Embryonic facial prominence (tissue), 1 donor: ENCODE measurements around the gene UNC5CL.

Experiments
- DNase-seq: peaks from one replicate; pipeline ENCODE4 v3.0.0-alpha.2; 2016; ENCODE audit errors: extremely low spot score

Gene UNC5CL

DNA sequence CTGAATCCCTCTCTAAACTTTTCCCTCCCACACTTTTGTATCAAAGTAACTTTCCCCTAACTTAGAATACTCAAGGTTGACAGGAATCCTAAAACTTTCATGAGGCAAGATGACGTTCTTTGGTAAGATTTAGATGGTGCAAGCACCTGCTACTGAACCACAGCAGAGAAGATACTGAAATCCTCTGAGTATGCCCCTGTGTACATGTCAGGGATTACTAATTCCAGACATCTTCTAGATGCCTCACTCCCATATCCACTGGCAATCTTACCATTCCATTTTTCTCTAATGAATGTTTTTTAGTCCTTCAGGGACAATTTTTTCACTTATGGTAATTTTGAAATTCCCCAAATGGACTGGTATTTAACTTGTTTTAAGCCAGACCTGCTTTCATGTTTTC, 23.0 kb upstream of the UNC5CL start:
- DNase-seq: no peak

DNA sequence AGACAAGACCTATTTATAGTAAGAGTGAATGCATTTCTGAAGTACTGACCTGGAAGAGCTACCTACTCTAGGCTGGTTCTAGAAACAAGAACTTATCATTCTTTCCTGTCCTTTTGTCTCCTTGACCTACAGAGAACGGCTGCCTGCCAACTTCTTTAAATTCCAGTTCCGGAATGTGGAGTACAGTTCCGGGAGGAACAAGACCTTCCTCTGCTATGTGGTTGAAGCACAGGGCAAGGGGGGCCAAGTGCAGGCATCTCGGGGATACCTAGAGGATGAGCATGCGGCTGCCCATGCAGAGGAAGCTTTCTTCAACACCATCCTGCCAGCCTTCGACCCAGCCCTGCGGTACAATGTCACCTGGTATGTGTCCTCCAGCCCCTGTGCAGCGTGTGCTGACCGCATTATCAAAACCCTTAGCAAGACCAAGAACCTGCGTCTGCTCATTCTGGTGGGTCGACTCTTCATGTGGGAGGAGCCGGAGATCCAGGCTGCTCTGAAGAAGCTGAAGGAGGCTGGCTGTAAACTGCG, 22.2 kb upstream of the UNC5CL start:
- no peak for DNase-seq

DNA sequence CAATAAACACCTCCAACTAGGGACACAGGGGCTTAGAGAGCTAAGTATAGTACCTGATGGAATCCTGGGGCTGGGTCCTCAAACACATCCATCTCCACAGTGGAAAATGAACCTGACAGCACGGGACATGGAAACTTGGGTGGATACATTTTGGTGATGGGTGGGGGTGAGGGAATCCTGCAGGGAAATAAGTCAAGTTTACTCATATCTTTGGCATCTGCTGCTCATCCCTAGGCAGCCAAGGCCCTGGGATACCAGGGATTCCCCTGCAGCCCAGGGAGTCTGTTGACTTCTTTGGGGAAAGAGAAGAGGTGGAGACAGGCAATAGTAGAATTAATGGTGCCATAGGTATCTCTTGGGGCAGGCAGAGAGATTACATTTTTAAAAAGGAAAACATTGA, 20.5 kb upstream of the UNC5CL start:
- DNase-seq: no peak

DNA sequence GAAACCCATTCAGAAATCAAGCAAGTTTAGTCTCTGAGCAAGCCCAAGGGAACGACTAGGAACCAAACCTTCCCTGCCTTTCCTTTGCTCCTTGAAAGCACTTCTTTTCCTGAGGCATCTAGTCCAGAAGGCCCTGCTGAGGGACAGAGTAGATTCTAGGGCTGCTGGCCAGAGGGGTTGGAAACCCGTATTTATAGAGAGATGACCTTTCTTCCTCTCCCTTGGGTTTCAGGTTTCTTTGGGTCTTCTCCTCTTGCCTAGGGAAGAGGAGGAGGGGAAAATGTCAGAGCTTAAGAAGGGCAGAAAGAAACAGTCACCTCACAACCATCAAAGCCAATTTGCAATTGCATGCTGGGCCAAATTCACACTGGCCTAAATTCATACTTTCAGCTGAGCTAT, 19.8 kb upstream of the UNC5CL start:
- DNase-seq: no peak

DNA sequence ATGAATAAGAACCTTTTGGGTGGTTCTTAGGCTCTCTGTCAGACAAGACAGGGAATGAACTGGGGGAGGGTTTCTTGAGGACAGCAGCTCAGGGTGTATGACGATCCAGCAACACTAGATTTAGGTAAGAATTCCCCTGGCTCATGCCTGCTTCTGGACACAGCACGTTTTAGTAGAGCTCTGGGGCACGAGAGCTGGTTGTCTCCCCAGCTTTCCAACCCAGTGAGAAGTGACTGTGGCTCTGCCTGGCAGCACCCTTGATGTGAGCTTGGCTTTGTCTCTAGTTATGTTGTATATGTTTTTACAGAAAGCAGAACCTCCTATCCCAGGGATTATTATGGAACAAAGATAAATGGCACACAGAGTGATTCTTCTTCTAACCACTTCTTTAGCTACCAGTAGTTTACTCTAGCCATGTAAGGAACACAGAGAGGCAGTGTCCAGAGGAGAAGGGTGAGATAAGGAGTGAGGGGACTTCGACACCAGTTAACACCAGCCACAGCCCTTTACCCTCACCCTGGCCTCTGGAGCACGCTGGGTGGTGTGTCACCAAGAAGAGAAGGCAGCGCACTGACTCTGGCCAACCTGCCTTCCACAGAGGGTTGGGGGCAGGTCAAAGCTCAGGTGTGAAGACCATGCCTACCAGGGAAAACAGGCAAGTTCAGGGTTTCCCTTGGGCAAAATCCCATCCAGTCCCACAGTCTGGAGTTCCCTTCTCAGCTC, 17.9 kb upstream of the UNC5CL start:
- DNase-seq: no peak

DNA sequence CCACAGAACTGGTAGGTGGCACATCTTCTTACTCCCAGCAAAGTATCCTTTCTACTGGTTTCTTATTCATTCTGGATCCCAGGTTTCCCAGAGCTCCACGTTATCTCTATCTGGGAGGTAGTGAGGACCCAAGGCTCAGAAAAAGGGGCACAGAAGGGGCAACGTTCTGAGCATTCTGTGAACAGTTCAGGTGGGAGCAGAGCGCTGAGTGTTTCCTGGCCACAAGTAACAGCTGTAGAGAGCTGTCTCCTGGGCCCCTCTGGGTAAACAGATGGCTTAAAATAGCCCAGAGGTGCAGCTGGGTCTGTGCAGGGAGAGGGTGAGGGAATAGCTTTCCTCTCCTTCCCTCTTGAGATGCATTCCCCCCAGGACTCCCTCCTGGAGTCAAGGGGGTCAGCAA, 16.1 kb upstream of the UNC5CL start:
- DNase-seq: no peak

DNA sequence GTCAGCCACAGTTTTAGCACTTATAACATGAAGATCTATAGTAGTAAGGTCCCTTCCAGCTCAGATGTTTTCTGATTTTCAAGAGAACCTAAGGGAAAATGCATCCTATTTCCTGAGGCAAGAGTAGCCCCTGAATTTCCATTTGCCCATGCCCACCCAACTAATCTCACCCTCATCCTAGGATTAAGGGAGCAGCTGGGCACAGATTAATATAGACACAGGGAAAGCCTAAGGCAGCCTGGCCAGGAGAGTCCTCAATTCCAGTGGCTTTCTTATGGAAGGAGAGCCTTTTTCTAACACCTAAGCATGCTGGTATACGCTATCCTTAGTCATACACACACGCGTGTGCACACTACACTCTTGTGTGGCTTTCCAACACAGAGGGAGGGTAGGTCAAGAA, 15.5 kb upstream of the UNC5CL start:
- no peak for DNase-seq

DNA sequence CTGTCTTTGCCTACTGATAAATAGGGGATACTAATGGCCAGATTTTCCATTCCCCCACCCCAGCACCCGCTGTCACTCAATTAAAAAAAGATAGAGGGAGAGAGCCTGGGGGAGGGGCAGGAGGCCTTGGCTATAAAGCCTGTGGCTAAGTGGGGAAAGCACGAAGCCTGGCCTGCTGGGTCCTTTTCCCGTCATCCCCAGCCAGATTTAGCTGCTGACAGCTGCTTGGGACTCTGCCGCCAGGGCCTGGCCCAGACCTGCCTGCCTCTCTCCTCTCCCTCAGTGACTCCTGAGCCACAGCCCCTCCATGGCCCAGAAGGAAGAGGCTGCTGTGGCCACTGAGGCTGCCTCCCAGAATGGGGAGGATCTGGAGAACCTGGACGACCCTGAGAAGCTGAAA, 14.0 kb upstream of the UNC5CL start, which contains the start of gene APOBEC2:
TSS of gene APOBEC2 (plus strand) at position 162 of the 400 bp plus-strand sequence. CDS start at position 308, 146 bp downstream.
- no peak for DNase-seq

DNA sequence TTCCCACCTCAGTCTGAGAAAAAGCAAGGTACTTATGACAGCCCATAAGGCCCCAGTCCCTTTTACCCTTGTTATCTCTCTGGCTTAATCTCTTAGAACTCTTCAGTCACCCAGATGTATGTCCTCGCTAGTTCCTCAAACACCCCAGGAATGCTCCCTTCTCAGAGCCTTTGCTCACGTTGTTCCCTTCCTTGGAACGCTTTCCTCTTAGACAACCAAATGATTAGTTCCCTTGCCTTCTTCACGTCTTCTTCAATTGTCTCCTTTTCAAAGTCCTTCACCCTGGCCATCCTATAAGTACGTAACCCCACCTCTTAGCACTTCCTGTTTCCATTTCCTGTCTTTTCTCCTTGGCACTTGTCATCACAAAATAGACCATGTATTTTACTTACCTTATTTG, 12.9 kb upstream of the UNC5CL start:
- no peak for DNase-seq

DNA sequence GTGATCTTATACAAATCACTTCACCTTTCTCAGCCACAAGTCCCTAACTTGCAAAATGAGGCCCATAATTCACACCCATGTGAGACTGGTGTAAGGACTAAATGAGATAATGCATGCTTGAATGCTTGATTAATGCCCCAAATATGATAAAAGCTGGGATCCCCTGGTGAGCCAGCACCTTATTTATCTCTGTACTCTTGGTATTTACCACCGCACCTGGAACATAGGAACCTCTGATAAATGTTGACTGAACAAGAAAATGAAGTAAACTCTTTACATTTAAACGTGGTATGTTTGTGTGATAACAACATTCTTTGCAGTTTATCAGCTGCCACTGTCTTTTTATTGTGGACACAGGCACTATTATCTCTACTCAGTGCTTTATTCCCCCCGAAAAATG, 11.5 kb upstream of the UNC5CL start:
- DNase-seq: no peak

DNA sequence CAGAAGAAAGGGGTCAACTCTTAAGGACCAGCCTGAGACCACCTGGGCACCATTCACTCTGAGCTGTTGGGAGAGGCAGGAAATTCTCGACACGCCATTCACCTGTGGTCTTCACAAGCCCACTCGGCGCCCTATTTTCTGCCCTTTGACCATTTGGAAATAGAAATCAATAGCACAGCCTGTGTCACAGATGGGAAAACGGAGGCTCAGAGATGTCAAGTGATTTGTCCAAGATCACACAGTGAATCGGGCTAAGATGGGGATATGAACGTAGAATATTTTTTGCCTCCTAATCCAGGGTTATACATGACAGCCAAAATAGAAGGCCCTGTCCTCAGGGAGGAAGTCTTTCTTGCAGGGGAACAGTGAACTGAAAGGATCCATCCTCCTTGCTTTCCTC, 10.9 kb upstream of the UNC5CL start:
- DNase-seq: no peak

DNA sequence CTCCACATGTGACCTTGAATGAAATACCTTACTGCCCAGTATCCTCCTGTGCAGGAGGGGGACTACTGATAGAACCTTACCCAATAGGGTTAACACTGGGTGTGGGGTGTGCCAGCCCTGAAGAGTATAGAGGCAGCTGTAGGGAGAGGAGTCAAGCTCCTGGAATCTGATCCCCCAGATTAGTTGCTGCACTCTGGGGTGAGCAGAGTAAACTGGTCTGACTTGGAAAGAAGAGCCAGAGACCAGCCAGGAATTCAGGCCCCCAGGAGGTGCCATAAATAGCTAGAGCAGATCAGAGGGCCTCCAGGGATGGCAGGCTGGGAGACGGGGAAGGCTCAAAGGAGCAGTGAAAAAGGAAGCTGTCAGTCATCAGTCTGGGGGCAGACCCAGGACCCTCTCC, 10.5 kb upstream of the UNC5CL start:
- DNase-seq: no peak

DNA sequence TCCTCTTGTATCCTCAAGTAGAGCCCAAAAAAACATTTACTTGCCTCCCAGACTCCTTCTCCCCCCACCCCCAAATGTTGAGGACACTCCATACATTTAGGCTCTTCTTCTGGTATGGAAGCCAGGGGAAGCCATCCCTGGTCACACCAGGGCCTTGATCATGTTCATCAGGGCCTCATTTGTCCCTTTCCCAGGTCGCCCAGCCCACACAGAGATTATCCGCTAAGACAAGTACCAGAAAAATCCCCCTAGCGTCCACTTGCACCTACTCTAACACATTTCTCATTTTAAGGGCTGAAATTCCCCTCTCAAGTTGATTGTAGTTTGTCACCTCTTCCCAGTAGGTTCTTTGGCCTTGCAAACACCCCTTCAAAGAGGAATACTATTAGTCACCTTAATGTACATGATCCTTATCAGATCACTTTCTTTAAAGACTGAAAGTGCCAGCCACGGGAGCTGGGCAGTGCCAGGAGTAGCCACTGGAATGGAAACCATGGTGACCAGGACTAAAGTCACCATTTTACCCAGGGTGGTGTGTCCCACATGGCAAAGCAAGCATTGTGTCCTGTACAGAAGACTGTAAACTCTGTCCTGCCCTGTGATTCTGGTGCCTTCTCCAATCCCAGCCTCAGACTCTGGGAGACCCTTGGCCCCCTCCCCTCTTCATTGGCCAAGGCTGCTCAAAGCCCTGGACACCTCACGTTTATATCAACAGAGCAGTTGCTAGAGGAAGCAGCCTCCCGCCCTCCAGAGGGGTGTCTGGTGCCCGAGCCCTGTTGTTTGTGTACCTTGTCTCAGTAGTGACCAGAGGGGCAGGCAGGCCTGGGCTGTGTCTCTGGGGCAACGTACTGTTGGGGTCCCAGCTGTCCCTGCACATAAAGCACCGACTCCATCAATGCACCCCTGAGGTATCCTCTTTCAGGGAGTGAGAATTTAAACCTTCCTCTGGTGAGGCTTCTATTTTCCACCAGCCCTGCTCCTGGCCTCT, 9.0 kb upstream of the UNC5CL start:
- no peak for DNase-seq

DNA sequence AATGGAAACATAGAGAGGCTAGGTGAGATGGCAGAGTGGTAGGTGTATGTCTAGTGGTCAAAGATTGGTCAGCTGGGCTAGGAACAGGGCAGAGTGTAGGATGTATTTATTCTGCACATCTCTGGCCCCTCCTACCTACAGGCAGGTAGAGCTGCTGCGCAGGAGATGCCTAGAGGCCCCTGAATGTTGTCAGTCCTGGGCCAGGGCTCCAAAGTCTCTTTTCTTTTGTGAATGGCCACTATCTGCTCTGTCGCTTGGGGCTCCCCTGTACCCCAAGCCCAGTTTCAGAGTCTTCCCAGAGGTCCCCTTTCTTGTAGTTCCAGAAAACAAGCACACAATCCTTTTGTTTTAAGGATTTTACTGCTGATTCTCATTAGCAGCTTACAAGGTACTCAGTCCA, 8.3 kb upstream of the UNC5CL start:
- DNase-seq: no peak

DNA sequence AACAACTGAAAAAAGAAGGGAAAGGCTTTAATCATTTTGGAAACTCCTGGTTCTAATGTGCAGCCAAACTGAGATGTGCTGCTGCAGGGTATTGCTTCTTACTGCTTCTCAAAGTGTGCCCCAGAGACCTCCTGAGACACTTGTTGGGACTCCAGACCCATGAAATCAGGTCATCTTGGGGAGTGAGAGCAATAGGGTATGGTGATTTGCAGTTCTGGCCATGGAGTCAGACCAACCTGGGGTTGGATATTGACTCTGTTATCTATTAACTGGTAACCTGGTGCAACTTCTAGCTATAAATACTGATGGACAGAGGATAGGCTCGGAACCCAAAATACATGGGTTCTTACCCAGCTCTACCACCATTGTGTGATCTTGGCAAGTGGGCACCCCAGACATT, 7.1 kb upstream of the UNC5CL start:
- no peak for DNase-seq

DNA sequence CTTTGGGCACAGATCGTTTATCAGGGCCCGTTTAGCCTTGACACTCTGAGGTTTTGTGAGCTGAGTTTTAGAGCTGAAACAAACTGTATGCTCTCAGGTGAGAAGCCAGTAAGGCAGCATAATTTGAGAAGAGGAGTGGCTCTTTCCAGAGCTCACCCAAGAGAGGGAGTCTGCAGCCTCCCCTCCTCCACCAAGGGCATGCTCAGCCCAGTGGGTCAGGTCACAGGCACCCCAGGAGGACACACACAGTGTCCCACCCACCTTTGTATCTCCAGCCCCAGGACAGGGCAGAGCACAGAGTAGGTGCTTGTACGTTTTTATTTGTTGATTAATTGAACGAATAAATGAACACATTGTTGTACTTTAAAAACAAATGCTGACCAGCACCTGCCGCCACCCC, 6.6 kb upstream of the UNC5CL start:
- DNase-seq: no peak

DNA sequence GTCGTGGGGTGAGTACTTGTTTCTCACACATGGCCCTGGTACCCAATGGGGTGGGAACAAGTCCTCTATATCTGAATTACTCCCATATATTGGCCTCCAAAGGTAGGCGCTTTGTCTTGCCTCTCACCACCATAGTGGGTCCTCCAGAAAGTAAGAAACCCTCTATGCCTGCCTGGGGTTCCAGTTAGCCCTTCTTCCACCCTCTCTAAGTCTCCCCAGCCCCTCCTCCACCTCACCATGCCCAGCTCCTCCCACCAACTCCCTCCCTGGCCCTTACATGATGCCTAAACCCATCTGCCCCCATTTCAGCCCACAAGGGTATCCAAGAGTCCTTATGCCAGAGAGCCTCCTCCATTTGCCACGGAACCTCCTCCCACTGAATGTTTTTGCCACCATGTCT, 4.1 kb upstream of the UNC5CL start:
- no peak for DNase-seq

DNA sequence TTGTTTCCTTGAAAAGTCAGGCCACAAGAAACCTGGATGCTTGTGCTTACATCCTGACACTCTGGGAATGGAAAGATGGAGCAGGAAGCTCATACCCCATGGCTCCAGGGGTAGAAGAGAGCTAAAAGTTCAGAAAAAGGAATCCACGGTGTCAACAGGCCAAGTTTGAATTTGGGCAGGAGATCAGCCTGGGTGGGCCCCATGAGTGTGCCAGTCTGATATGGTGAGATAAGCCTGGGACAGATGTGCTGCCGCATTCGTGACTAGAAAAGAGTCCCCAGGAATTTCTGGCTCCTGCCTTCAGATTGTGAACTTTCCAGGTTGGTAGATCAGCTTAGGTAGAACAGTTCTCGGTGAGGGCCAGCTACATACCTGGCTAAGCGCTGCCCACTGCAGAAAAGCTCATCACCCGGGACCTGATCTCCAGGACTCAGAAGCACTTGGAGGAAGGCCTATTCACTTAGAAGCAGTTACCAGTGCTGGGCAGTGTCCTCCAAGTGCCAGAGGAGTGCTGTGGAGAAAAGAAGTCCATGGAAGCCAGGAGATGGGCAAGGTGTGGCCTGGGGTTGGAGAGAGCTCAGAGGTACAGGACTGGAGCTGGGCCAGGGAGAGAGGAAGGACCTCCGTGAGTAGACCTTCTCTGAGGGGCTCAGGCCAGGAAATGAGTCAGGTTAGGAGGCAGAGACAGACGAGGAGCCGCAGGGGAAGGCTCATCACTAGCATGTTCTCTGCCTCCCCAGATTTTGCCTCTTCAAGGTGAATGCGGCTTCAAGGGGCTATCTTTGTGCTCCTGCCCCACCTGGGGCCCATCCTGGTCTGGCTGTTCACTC, 3.4 kb upstream of the UNC5CL start, which contains the start of gene TSPO2:
TSS of gene TSPO2 (plus strand) at position 242 of the 830 bp plus-strand sequence. CDS start at position 761, 519 bp downstream.
- no peak for DNase-seq

DNA sequence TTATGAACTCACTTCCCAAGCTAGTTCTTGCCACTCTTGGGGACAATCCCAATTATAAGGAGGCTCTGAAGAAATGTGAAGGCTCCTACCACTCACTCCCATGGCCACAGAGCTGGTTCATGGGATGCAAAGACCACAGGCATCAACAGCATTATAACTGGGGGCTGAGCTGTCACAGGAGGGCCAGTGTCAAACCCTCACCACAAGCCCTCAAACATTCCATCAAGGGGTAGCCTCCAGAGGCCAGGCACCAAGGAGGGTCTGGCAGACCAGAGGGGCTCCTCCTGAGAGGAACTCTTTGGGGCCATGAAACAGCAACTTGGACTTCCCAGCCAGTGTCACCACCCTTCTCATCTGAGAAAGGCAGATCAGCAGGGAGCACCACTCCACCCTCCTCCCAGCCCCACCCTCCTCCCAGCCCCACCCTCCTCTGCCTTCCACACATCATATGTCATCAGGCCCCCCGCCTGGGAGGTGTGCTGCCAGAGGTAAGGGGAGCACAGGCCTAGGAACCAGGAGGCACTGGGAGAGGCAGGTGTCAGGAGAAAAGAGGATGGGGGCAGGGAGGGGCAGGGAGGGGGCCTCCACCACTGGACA, 2.0 kb upstream of the UNC5CL start:
- DNase-seq: no peak

DNA sequence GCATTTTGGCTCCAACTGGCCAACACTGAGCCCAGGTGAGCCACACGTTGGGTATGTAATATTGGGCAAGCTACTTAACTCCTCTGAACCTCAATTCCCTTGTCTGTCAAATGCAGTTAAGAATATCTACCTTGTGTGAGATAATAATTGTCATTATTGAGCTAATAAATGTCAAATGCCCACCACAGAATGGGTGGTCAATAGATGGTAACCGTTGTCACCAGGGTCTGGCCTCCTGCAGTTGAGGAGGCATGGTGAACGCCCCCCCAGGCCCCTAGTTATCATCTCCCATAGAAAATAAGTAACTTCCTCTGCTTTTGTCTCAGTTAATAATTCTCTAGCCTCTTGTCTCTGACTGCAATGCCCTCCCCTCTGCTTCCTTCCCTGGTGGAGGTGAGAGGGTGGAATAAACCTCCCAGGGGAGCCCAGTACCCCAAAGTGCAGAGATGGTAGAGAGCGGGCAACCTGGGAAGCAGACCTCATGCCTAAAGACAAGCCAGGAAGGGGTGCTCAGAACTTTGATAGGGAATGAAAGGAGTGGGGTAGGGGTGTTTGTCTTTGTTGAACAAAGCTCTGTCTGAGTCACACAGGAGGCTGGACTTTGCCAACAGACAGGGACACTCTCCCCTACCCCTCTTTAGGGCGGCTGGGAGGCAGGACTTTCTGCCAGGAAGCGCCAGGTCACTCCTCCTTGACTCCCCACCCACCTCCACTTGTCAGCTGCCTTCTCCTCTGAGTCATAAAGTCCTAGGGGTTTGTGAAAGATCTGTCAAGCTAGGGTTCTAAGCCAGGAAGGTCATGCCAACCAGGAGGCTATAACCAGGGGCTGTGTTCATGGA, 1.3 kb upstream of the UNC5CL start:
- no peak for DNase-seq
